ENCODE results near the gene CCL1.
"Not testable (repeated sequence)": the region's sequence is repeated elsewhere in the genome, so short reads cannot be mapped to it uniquely, and the experiment has no call there.

CCL1 gene

GRCh38 chr17:34357398-34357797, 5.6 kb downstream of the CCL1 start:
- DNase-seq = no peak

- DNase-seq = no peak
Observed at GRCh38 chr17:34356194-34356593, 6.8 kb downstream of the CCL1 start, which contains the start of gene CCL13. Gene CCL13, plus strand, starts transcription at chr17:34356480. Its CDS starts 47 bp downstream, at chr17:34356527.

GRCh38 chr17:34354637-34355036, 8.4 kb downstream of the CCL1 start:
- no peak for DNase-seq

GRCh38 chr17:34352191-34352590, 10.8 kb downstream of the CCL1 start:
- DNase-seq = no peak

DNA sequence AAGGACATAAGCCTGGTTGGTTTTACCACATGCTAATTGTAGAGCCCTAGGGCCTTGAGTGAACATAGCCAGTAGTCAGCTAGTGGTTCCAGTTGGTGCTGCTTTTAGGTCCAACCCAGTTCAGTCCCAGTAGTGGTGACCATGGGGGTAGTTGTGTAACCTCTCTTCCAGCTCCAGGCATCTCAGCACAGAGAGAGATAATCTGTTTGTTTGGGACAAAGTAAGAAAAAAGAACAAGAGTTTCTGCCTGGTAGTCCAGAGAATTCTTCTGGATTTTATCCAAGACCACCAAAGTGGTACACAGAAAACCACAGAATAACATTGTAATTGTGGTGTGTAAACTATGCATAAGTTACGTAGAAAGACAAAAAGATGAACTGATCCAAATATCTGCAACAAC, 11.9 kb downstream of the CCL1 start:
- DNase-seq = no peak

- no peak for DNase-seq
Observed at GRCh38 chr17:34349751-34350150, 13.3 kb downstream of the CCL1 start.

DNA sequence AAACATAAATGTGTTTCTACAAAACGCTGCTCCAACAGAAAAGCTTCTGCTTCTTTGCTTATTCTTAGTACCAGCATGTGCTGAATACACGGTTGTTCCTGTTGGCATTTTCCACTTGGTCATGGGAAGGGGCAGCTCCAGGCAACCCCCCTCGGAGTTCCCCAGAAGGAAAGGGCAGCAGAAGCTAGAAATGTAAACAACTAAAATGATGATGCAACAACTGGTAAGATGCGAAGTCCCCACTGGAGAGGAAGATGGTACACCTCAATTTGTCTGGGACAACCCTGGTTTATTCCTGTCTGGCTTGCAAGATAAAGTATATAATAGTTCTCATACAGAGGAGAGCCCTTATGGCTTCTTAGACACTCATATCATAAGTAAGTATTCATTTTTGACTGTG, 16.0 kb downstream of the CCL1 start:
- no peak for DNase-seq

- DNase-seq = no peak
Observed at GRCh38 chr17:34341916-34342315, 21.1 kb downstream of the CCL1 start.

GRCh38 chr17:34339138-34339770, 23.8 kb downstream of the CCL1 start:
- no peak for DNase-seq

GRCh38 chr17:34337701-34338100, 25.3 kb downstream of the CCL1 start:
- no peak for DNase-seq

DNA sequence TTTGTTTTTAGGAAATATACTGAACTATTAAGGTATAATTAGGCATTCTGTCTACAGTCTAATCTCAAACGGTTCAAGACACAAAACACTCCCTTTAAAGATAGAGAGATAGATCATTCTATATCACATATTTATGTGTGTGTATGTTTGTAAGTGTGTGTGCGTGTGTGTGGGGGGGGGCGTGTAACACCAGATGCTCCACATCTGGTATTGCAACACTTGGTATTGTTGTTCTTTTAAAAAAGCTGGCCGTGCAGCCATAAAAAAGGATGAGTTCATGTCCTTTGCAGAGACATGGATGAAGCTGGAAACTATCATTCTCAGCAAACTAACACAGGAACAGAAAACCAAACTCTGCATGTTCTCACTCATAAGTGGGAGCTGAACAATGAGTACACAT, 35.5 kb downstream of the CCL1 start:
- not testable (repeated sequence) for DNase-seq

GRCh38 chr17:34321964-34322363, 41.1 kb downstream of the CCL1 start:
- no peak for DNase-seq

DNA sequence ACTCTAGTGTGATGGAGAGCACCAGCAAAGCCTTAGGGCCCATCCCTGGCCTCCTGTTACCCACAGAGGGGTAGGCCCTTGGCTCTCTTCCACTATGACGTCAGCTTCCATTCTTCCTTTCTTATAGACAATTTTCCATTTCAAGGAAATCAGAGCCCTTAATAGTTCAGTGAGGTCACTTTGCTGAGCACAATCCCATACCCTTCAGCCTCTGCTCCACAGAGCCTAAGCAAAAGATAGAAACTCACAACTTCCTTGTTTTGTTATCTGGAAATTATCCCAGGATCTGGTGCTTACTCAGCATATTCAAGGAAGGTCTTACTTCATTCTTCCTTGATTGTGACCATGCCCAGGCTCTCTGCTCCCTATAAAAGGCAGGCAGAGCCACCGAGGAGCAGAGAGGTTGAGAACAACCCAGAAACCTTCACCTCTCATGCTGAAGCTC, 44.0 kb downstream of the CCL1 start, which contains the start of gene CCL8:
Gene CCL8, plus strand, starts transcription at position 397 of the 445 bp plus-strand sequence. CDS start 67 bp downstream, outside the sequence.
- DNase-seq = no peak

DNA sequence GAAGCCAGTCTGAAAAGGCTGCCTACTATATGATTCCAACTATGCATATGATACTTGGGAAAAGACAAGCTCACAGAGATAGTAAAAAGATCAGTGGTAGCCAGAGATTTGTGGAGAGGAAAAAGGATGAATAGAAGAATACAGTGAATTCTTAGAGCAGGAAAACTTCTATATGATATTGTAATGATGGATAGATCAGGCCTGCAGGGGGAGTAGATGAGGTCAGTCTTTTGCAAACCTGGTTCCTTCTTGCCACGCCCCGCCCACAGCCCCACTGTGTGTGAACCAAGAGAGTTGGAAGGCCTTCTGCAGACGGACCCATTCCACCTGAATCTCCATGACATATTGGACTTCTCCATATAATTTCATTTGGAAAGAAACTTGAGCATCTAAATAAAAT, 44.6 kb downstream of the CCL1 start:
- DNase-seq = peak in 1 of 2 experiments; percentile 0

DNA sequence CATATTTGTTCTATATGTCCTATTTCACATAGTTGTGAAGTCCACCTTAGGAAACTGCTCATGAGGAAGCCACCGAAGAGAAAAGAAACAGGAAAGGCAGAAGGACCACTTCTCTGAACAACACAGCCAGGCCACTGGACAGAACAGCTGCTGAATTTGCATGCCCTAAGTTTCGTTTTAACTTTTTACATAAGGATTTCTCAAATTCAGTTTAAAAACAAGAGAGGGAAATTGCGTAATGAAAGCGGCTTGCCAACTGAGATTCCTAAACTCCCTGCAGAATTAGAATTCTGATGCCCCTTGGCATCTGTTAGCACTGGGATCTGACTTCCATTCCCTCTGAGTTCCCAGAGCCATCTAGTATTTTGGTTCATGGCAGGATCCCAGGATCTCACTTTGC, 48.8 kb downstream of the CCL1 start:
- DNase-seq = no peak

- DNase-seq = no peak
Observed at GRCh38 chr17:34313164-34313563, 49.9 kb downstream of the CCL1 start.

- no peak for DNase-seq
Observed at GRCh38 chr17:34312080-34312479, 51.0 kb downstream of the CCL1 start.

- no peak for DNase-seq
Observed at GRCh38 chr17:34311291-34311690, 51.7 kb downstream of the CCL1 start.

All from NCI-H524 (cell line).